ENCODE data around the gene TBC1D21. TPM values are rescaled to one million over a fixed set of nuclear protein-coding genes. Genes with fewer than 3 reads are reported as not detected.

TBC1D21 gene
- total RNA-seq (not detected), polyA plus RNA-seq (not detected), total RNA-seq (not detected)

DNA sequence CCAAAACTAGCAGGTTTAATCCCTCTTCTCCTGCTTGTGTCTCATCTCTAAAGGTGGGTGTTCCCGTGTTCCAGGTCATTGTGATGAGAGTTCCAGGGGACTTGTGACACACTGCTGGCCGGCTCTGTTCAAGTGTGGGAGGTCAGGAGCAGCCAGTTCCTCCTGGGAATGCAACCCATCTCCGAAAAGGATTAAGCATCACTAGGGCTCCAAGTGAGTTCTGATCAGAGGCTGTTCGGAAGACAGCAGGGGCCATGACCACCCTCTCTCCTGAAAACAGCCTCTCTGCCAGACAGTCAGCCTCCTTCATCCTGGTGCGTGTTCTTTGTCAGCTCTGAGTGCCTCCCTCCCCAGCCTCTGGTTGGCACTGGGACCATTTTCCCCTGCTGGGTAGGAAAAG is at the start of gene TBC1D21:
TBC1D21 (plus strand) TSS at position 109 of the 400 bp plus-strand sequence; CDS start at position 255, 146 bp downstream.
- H3K27me3 ChIP-seq (ENCODE audit: control insufficient read depth in 2 of 2, insufficient read depth in 2 of 2, low read length in 2 of 2) = no peaks in the 10 kb centered on the region
- H3K4me1 Mint-ChIP-seq = peaks cover 0 to 3% (median 0%) of the 10 kb centered on the region in 7 donors
- no peak within 1 kb of the TSS for H3K27ac Mint-ChIP-seq
- CTCF ChIA-PET = interaction anchor here (1.0 to 2.8 kb wide), 3 partner anchors 34 to 56 kb away, joined by 4 to 20 read pairs (median 6); no protein-coding TSS in a partner anchor
- intact Hi-C loops (cut with micrococcal nuclease) = loop anchor here (5.0 kb wide), 2 partner anchors 54 to 434 kb away; partner anchors contain the start of gene LOXL1 (in 1 of the 2)
- DNase-seq (peak in 1 of 9 donors; percentile 12), ATAC-seq (no peak)
- H3K27me3 Mint-ChIP-seq = peaks cover 20 to 56% (median 49%) of the 10 kb centered on the region in 5 donors
- H3K4me3 ChIP-seq (ENCODE audit: low read length) = no peak within 1 kb of the TSS
- H3K36me3 ChIP-seq (ENCODE audit: control insufficient read depth in 2 of 3, insufficient read depth in 3 of 3, low read length in 3 of 3) = no peaks in the 10 kb centered on the region
- no peak within 1 kb of the TSS for H3K27ac ChIP-seq (ENCODE audit: low read depth, low read length)
- H3K36me3 Mint-ChIP-seq = no peaks in the 10 kb centered on the region
- POLR2A ChIA-PET = no interaction called here
- H3K4me3 Mint-ChIP-seq = no peak within 1 kb of the TSS
- H3K4me1 ChIP-seq (ENCODE audit: control insufficient read depth in 2 of 2, insufficient read depth in 2 of 2, low read length in 2 of 2) = no peaks in the 10 kb centered on the region
- peaks cover 0 to 3% (median 0%) of the 10 kb centered on the region in 11 donors for H3K9me3 Mint-ChIP-seq
- H3K9me3 ChIP-seq (ENCODE audit: control insufficient read depth in 2 of 3, low read length in 3 of 3) = no peaks in the 10 kb centered on the region

DNA sequence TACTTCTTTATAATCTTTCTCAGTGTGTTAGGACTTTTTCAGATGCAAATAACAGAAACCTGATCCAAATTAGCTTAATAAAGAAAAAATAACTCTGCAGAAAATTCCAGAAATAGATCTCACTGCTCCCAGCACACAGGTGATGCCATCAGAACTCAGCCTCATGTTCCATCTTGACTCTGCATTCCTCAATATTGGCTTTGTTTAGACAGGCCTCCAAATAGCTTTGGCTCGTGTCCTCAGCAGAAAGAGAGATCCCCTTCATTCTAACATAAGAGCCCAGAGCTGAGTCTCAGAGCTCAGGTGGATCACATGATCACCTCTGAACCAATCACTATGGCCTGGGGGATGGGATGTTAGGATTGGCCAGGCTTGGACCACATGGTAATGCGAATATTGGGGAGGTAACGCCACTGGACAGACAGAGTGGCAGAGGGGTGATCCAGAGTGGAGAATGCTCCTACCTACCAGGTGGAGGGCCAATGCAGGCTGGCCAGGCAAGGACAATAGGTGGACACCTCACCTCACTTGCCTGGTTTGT is 46.6 kb upstream of the TBC1D21 start:
- Histone ChIP-seq H3K4me3 (ENCODE audit: low read length) (no peak overlapping the region), H3K4me1 (ENCODE audit: control insufficient read depth in 2 of 2, insufficient read depth in 2 of 2, low read length in 2 of 2) (no peaks in the 10 kb centered on the region), H3K9me3 (ENCODE audit: control insufficient read depth in 2 of 3, low read length in 3 of 3) (no peaks in the 10 kb centered on the region), H3K27ac (ENCODE audit: low read depth, low read length) (no peak overlapping the region), H3K36me3 (ENCODE audit: control insufficient read depth in 2 of 3, insufficient read depth in 3 of 3, low read length in 3 of 3) (no peaks in the 10 kb centered on the region), H3K27me3 (ENCODE audit: control insufficient read depth in 2 of 2, insufficient read depth in 2 of 2, low read length in 2 of 2) (peaks cover 0 to 4% of the 10 kb centered on the region in 2 donors)
- Mint-ChIP-seq H3K9me3 (no peaks in the 10 kb centered on the region), H3K27ac (no peak overlapping the region), H3K27me3 (peaks cover 5 to 50% (median 31%) of the 10 kb centered on the region in 5 donors), H3K36me3 (no peaks in the 10 kb centered on the region), H3K4me3 (no peak overlapping the region), H3K4me1 (no peaks in the 10 kb centered on the region)
- ATAC-seq (no peak), DNase-seq (no peak)
- POLR2A ChIA-PET = no interaction called here
- intact Hi-C loops (cut with micrococcal nuclease) = no loop called here
- CTCF ChIA-PET = no interaction called here

DNA sequence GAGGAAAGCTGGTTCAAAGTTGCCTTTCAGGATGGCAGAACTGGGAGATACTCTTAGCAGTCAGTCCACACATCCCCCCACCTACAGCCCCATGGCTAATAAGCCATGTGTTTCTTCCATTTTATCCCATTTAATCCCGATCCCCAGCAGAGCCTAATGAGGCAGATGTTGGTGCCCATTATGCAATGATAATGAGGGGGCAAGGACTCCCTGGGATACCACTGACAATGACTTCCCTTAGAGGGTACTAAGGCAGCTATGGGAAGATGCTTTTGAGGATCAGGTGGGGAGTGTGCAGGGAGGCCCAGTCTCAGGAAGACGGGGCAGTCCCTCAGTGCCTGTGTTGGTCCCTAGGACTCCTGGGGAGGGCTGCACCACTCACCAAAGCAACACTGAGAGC is 43.8 kb upstream of the TBC1D21 start:
- no peak overlapping the region for H3K4me3 Mint-ChIP-seq
- H3K9me3 Mint-ChIP-seq = peaks cover 0 to 4% (median 0%) of the 10 kb centered on the region in 11 donors
- CTCF ChIA-PET = no interaction called here

DNA sequence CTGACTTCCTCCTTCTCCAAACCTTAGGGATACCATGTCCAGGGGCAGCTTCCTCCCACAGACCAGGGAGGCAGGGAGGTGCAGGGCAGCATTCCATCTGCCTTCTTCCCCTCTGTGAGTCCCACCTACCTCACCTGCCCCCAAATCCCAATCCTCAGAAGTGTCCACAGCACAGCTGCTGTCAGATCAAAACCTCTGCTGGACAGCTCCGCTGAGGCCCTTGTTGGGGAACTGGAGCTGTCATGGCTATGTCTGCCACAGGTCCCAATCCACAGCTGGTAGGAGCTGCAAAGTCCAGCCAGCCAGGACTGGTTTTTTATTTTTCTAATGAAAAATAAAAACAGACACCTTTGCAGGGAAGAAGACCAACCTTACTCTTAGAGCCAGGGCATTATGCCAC is 40.7 kb upstream of the TBC1D21 start:
- H3K27ac ChIP-seq (ENCODE audit: low read depth, low read length) = no peak overlapping the region
- Mint-ChIP-seq H3K36me3 (no peaks in the 10 kb centered on the region), H3K9me3 (peaks cover 0 to 4% (median 0%) of the 10 kb centered on the region in 11 donors), H3K27ac (no peak overlapping the region), H3K4me1 (no peaks in the 10 kb centered on the region), H3K27me3 (peaks cover 12 to 65% (median 48%) of the 10 kb centered on the region in 5 donors), H3K4me3 (no peak overlapping the region)
- DNase-seq = no peak
- H3K9me3 ChIP-seq (ENCODE audit: control insufficient read depth in 2 of 3, low read length in 3 of 3) = no peaks in the 10 kb centered on the region
- H3K4me1 ChIP-seq (ENCODE audit: control insufficient read depth in 2 of 2, insufficient read depth in 2 of 2, low read length in 2 of 2) = no peaks in the 10 kb centered on the region
- CTCF ChIA-PET = no interaction called here
- ATAC-seq = no peak
- intact Hi-C loops (cut with micrococcal nuclease) = no loop called here
- POLR2A ChIA-PET = no interaction called here
- no peaks in the 10 kb centered on the region for H3K36me3 ChIP-seq (ENCODE audit: control insufficient read depth in 2 of 3, insufficient read depth in 3 of 3, low read length in 3 of 3)
- peaks cover 0 to 4% of the 10 kb centered on the region in 2 donors for H3K27me3 ChIP-seq (ENCODE audit: control insufficient read depth in 2 of 2, insufficient read depth in 2 of 2, low read length in 2 of 2)
- no peak overlapping the region for H3K4me3 ChIP-seq (ENCODE audit: low read length)

More for the DNA sequence above, 43.8 kb upstream of the TBC1D21 start:
- intact Hi-C loops (cut with micrococcal nuclease) = no loop called here
- peaks cover 5 to 50% (median 40%) of the 10 kb centered on the region in 5 donors for H3K27me3 Mint-ChIP-seq
- H3K27ac Mint-ChIP-seq = no peak overlapping the region
- DNase-seq (no peak), ATAC-seq (no peak)
- no peaks in the 10 kb centered on the region for H3K4me1 Mint-ChIP-seq
- Histone ChIP-seq H3K27ac (ENCODE audit: low read depth, low read length) (no peak overlapping the region), H3K4me3 (ENCODE audit: low read length) (no peak overlapping the region), H3K27me3 (ENCODE audit: control insufficient read depth in 2 of 2, insufficient read depth in 2 of 2, low read length in 2 of 2) (peaks cover 0 to 4% of the 10 kb centered on the region in 2 donors), H3K4me1 (ENCODE audit: control insufficient read depth in 2 of 2, insufficient read depth in 2 of 2, low read length in 2 of 2) (no peaks in the 10 kb centered on the region), H3K36me3 (ENCODE audit: control insufficient read depth in 2 of 3, insufficient read depth in 3 of 3, low read length in 3 of 3) (no peaks in the 10 kb centered on the region), H3K9me3 (ENCODE audit: control insufficient read depth in 2 of 3, low read length in 3 of 3) (no peaks in the 10 kb centered on the region)
- POLR2A ChIA-PET = no interaction called here
- no peaks in the 10 kb centered on the region for H3K36me3 Mint-ChIP-seq

GRCh38 chr15:73836845-73837244 is 36.5 kb upstream of the TBC1D21 start:
- POLR2A ChIA-PET = no interaction called here
- ATAC-seq (no peak), DNase-seq (no peak)
- Mint-ChIP-seq H3K27me3 (peaks cover 15 to 65% (median 41%) of the 10 kb centered on the region in 5 donors), H3K9me3 (peaks cover 0 to 4% (median 0%) of the 10 kb centered on the region in 11 donors), H3K4me3 (no peak overlapping the region), H3K27ac (no peak overlapping the region), H3K4me1 (peaks cover 0 to under 1% (median 0%) of the 10 kb centered on the region in 7 donors), H3K36me3 (no peaks in the 10 kb centered on the region)
- H3K9me3 ChIP-seq (ENCODE audit: control insufficient read depth in 2 of 3, low read length in 3 of 3) = no peaks in the 10 kb centered on the region
- CTCF ChIA-PET = no interaction called here
- H3K36me3 ChIP-seq (ENCODE audit: control insufficient read depth in 2 of 3, insufficient read depth in 3 of 3, low read length in 3 of 3) = no peaks in the 10 kb centered on the region
- H3K4me1 ChIP-seq (ENCODE audit: control insufficient read depth in 2 of 2, insufficient read depth in 2 of 2, low read length in 2 of 2) = no peaks in the 10 kb centered on the region
- intact Hi-C loops (cut with micrococcal nuclease) = no loop called here
- H3K27ac ChIP-seq (ENCODE audit: low read depth, low read length) = no peak overlapping the region
- no peaks in the 10 kb centered on the region for H3K27me3 ChIP-seq (ENCODE audit: control insufficient read depth in 2 of 2, insufficient read depth in 2 of 2, low read length in 2 of 2)
- H3K4me3 ChIP-seq (ENCODE audit: low read length) = no peak overlapping the region

DNA sequence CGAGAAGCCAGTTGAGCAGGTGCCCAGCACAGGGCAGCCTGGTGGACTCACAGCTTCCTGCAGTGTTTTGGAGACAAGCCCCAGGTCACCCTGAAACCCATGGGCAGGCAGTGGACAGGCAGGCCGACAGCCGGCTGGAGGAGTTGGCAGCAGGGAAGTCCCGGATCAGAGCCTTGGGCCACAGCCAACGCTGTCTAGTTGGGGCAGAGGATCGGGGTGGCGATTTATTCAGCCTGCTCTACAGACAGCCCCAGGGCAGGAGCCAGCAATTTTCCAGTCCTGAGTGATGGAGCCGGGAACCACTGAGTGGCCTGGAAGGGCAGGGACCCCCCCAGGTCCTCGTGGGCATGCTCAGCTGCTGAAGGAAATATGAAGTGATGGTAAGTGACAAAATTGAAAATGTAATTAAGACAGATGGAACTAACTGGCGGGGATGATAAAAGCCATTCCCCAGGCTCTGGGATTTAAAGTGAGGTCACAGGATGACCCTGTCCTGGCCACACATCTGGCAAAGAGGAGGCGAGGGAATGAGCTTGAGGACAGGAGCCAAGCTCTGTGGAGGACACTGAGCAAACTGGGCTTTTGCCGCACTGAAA is 34.4 kb upstream of the TBC1D21 start:
- H3K27ac Mint-ChIP-seq = no peak overlapping the region
- ChIA-PET CTCF (no interaction called here), POLR2A (no interaction called here)
- ATAC-seq (no peak), DNase-seq (no peak)
- Histone ChIP-seq H3K4me3 (ENCODE audit: low read length) (no peak overlapping the region), H3K27me3 (ENCODE audit: control insufficient read depth in 2 of 2, insufficient read depth in 2 of 2, low read length in 2 of 2) (no peaks in the 10 kb centered on the region), H3K4me1 (ENCODE audit: control insufficient read depth in 2 of 2, insufficient read depth in 2 of 2, low read length in 2 of 2) (no peaks in the 10 kb centered on the region), H3K9me3 (ENCODE audit: control insufficient read depth in 2 of 3, low read length in 3 of 3) (no peaks in the 10 kb centered on the region), H3K27ac (ENCODE audit: low read depth, low read length) (no peak overlapping the region), H3K36me3 (ENCODE audit: control insufficient read depth in 2 of 3, insufficient read depth in 3 of 3, low read length in 3 of 3) (no peaks in the 10 kb centered on the region)
- intact Hi-C loops (cut with micrococcal nuclease) = no loop called here
- H3K4me1 Mint-ChIP-seq = peaks cover 0 to 2% (median 0%) of the 10 kb centered on the region in 7 donors
- no peaks in the 10 kb centered on the region for H3K36me3 Mint-ChIP-seq
- peaks cover 0 to 4% (median 0%) of the 10 kb centered on the region in 11 donors for H3K9me3 Mint-ChIP-seq
- H3K4me3 Mint-ChIP-seq = no peak overlapping the region
- H3K27me3 Mint-ChIP-seq = peaks cover 19 to 54% (median 40%) of the 10 kb centered on the region in 5 donors

Measured in naive thymus-derived CD4-positive, alpha-beta T cell (primary cell).